Fibroblast of the aortic adventitia (primary cell): ENCODE measurements around the gene KLHL3. TPM values are rescaled to one million over a fixed set of nuclear protein-coding genes. Genes with fewer than 3 reads are reported as not detected.
A peak's percentile ranks its signal among the peaks of the same experiment; 100 is the strongest.

ENCODE experiments used
- DNase-seq: peaks from one replicate; pipeline ENCODE4 v3.0.0-alpha.2; 2010; ENCODE audit warnings: low read depth
- H3K4me3 ChIP-seq: 2 replicates; pipeline ENCODE4 v1.5.1; 2011; ENCODE audit warnings: low read depth, mild to moderate bottlenecking, control low read depth, low read length, moderate library complexity
- CTCF ChIP-seq: IDR thresholded peaks from 2 replicates; pipeline ENCODE4 v1.5.1; 2011; ENCODE audit warnings: mild to moderate bottlenecking, low read length, control low read depth, inconsistent platforms; ENCODE audit not compliant: insufficient read depth
- total RNA-seq: library from RNA; depleted of rRNA; stranded (reverse); fragments of >200 nt; gene quantifications from 2 replicates; pipeline ENCODE4 v1.2.3, GENCODE V29; 2012; ENCODE audit warnings: low replicate concordance

KLHL3 gene
- total RNA-seq, 1 donor, result 1.3 TPM

DNA sequence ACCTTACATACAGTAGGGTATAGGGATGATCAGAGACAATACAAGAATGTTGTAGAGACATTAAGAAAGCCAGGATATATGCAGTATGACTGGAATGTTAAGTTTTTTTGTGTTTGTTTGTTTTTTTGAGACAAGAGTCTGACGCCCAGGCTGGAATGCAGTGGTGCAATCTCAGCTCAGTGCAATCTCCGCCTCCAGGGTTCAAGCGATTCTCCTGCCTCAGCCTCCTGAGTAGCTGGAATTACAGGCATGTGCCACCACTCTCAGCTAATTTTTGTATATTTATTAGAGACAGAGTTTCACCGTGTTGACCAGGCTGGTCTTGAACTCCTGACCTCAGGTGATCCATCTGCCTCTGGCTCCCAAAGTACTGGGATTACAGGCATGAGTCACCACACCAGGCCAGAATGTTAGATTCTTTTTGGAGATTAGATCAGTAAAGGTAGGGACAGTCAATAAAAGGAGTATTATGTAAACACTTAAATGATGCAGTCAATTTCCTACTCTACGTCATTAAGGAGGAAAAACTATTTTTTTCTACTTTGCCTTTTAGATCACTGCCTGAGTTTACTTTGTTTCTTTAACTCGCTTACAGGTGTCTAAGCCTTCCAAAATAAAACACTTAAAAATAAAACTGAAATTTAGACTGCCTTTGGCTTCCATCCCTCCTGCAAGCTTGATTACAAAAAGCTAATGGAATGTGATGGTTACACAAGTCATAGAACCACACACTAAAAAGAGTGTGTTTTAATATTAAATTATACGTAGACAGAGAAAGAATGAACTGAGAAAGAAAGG, 25.0 kb upstream of the KLHL3 start:
- DNase-seq, result peak; percentile 28
- no peak for TF ChIP-seq CTCF
- H3K4me3 ChIP-seq, result no peak overlapping the region

GRCh38 chr5:137760294-137760693, 24.4 kb upstream of the KLHL3 start:
- DNase-seq, result no peak
- no peak for TF ChIP-seq CTCF
- H3K4me3 ChIP-seq, result no peak overlapping the region

DNA sequence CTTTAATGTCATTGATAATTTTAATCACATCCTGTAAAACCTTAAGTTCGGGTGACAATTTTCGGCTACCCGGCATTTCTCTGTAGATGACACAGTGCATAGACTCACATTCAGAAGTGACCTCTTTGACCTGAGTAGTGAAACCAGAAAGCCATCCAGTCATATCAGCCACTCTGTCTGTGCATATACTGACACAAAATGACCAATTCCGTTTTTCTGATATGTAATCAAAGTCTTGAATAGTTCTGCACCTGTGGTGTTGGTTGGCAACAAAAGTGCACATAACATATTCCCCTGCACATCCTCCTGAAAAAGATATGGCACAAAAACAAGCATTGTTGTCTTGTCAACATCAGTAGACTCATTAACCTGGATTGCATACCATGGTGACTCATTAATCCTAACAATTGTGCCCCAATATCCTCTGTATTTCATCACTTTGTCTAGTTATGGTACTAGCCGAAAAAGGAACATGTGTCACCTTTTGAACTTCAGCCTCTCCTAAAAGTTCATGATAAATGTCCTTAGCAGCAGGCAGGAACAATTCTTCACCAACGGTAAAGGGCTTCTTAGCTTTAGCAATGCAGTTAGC, 22.9 kb upstream of the KLHL3 start:
- TF ChIP-seq CTCF, result no peak
- DNase-seq, result no peak
- H3K4me3 ChIP-seq, result no peak overlapping the region

DNA sequence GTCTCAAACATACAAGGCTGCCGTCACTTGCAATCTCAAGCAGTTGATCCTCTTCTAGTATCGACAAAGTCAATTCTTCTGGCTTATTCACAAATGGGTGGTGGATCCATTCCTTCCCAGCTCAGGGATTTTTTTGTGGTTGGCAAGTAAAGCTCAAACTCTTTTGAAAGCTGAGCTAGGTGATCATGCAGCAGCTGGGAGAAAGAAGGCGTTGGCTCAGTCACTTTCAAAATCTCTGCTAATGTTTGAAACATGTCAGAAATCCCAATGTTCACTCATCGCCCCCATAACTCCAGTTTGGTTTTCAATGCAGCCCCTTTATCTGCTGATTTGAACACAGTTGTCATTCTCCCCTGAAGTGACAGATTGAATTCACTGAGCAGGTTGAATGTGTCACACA, 22.2 kb upstream of the KLHL3 start:
- TF ChIP-seq CTCF, result no peak
- no peak overlapping the region for H3K4me3 ChIP-seq
- no peak for DNase-seq

- no peak for DNase-seq
- no peak overlapping the region for H3K4me3 ChIP-seq
- no peak for TF ChIP-seq CTCF
These were observed 21.7 kb upstream of the KLHL3 start for GRCh38 chr5:137757634-137758033.

DNA sequence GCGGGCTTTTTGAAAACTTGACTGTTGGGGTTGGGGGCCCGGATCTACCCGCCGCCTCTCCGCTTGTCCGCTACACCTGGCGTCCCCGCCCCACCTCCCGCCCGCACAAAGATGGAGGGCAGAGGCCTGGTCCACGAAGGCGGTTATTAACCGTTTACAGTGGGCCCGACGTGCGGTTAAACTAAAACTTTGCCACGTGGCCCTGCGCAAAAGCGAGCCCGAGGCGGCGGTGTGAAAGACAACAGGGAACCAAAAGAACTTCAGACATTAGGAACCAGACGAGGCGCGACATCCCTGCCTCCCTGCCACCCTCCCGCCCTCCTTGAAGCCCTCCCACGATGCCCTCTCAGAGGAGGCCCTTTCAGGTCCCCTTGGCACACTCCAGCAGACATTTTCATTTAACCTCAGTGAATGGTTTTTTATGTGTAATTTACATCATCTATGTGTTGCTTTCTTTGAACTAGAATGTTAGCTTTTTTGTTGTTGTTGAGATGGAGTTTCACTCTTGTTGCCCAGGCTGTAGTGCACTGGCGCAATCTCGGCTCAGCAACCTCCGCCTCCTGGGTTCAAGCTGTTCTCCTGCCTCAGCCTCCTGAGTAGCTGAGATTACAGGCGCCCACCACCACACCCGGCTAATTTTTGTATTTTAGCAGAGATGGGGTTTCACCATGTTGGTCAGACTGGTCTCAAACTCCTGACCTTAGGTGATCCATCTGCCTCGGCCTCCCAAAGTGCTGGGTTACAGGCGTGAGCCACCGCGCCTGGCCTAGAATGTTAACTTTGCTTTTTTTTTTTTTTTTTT, 19.3 kb upstream of the KLHL3 start:
- no peak for TF ChIP-seq CTCF
- DNase-seq, result no peak
- peak overlapping the region; percentile 97 for H3K4me3 ChIP-seq
